B cell (primary cell): Measurements from ENCODE around the gene COMMD1. TPM values are rescaled to one million over a fixed set of nuclear protein-coding genes. Genes with fewer than 3 reads are reported as not detected.

Experiments
- ATAC-seq: fragments of 200-7000 bp; cut with Tn5 transposase; one replicate; pipeline ENCODE4 v1.10.0; 2021; ENCODE audit warnings: low read depth, mild to moderate bottlenecking, moderate number of reproducible peaks, moderate library complexity
- CTCF ChIA-PET: fragments of 350-600 bp; sonication (Branson Sonifier 250); formaldehyde crosslinking; loops from one replicate; lab custom pipeline; 2021; ENCODE audit warnings: antibody characterized with exemption, inconsistent platforms; lab: Charles Lee
- POLR2A ChIA-PET: fragments of 350-600 bp; sonication (Branson Sonifier 250); formaldehyde crosslinking; loops from one replicate; lab custom pipeline; 2021; ENCODE audit warnings: antibody characterized with exemption; lab: Charles Lee
- DNase-seq: peaks from one replicate; pipeline ENCODE4 v3.0.0; 2013
- H2AFZ ChIP-seq: 2 replicates; pipeline ENCODE4 v1.6.1; 2012; ENCODE audit warnings: mild to moderate bottlenecking, low read depth, low read length; ENCODE audit not compliant: insufficient read depth, poor library complexity, severe bottlenecking
- H3K27ac ChIP-seq, 2 donors: 1 replicate in 1 of 2; 2 replicates in 1 of 2; pipeline ENCODE4 v1.5.1; 2012 to 2013; ENCODE audit warnings: low read length in 2 of 2, mild to moderate bottlenecking in 2 of 2, moderate library complexity in 1 of 2
- H3K27me3 ChIP-seq, 4 experiments: fragments of 200-600 bp in 1 of 4; sonication (generic) in 1 of 4; replicated peaks in 1 of 4; 1 replicate in 2 of 4; 2 replicates in 2 of 4; pipeline versions ENCODE4 v1.6.1 to v1.7.0; 2013 to 2016; ENCODE audit warnings: low read length in 3 of 4, mild to moderate bottlenecking in 2 of 4, mixed read lengths in 1 of 4, moderate library complexity in 1 of 4; ENCODE audit not compliant: insufficient read depth in 4 of 4, control insufficient read depth in 3 of 4; ENCODE audit errors: control extremely low read depth in 1 of 4
- H3K36me3 ChIP-seq, 2 experiments: replicated peaks in 1 of 2; 1 replicate in 1 of 2; 2 replicates in 1 of 2; pipeline versions ENCODE4 v1.6.1 to v1.7.1; 2013; ENCODE audit warnings: low read length in 1 of 2; ENCODE audit not compliant: insufficient read depth in 2 of 2, control insufficient read depth in 1 of 2; ENCODE audit errors: control extremely low read depth in 1 of 2, extremely low read depth in 1 of 2
- H3K4me1 ChIP-seq, 2 donors: fragments of 200-600 bp in 1 of 2; sonication (generic) in 1 of 2; 1 replicate in 1 of 2; 2 replicates in 1 of 2; pipeline versions ENCODE4 v1.5.1 to v1.6.1; 2013 to 2017; ENCODE audit warnings: low read length in 2 of 2; ENCODE audit not compliant: control insufficient read depth in 2 of 2, insufficient read depth in 2 of 2
- H3K4me2 ChIP-seq: replicated peaks from 2 replicates; pipeline ENCODE3; 2012; ENCODE audit warnings: mild to moderate bottlenecking, low read depth, low read length; ENCODE audit not compliant: poor library complexity, severe bottlenecking
- H3K4me3 ChIP-seq, 5 experiments: fragments of 200-600 bp in 1 of 5; sonication (generic) in 1 of 5; 1 replicate in 3 of 5; 2 replicates in 2 of 5; pipeline versions ENCODE4 v1.5.1 to v1.7.0; 2011 to 2016; ENCODE audit warnings: low read length in 4 of 5, mild to moderate bottlenecking in 4 of 5, low read depth in 2 of 5, control low read depth in 1 of 5, moderate library complexity in 1 of 5; ENCODE audit not compliant: insufficient read depth in 1 of 5; ENCODE audit errors: control extremely low read depth in 1 of 5, extremely low read depth in 1 of 5
- H3K79me2 ChIP-seq: fragments of 200-600 bp; sonication (generic); one replicate; pipeline ENCODE4 v1.6.0; 2016; ENCODE audit warnings: low read length; ENCODE audit not compliant: control insufficient read depth, insufficient read depth
- H3K9ac ChIP-seq: fragments of 200-600 bp; sonication (generic); 2 replicates; pipeline ENCODE4 v1.6.1; 2017; ENCODE audit warnings: mild to moderate bottlenecking, low read length, moderate library complexity
- H3K9me3 ChIP-seq, 3 donors: one replicate each; pipeline versions ENCODE4 v1.6.1 to v1.7.1; 2013; ENCODE audit warnings: low read length in 2 of 3; ENCODE audit not compliant: control insufficient read depth in 2 of 3, insufficient read depth in 1 of 3; ENCODE audit errors: control extremely low read depth in 1 of 3
- H4K20me1 ChIP-seq: 2 replicates; pipeline ENCODE4 v1.6.0; 2012; ENCODE audit warnings: mild to moderate bottlenecking, low read length; ENCODE audit not compliant: insufficient read depth, control insufficient read depth, poor library complexity, severe bottlenecking
- H3K27ac Mint-ChIP-seq: one replicate; pipeline ENCODE4 v1.8.0; 2021; ENCODE audit warnings: mixed read lengths
- H3K27me3 Mint-ChIP-seq: one replicate; pipeline ENCODE4 v1.8.0; 2021; ENCODE audit warnings: mixed read lengths
- H3K4me1 Mint-ChIP-seq: one replicate; pipeline ENCODE4 v1.8.0; 2021; ENCODE audit warnings: mixed read lengths
- H3K4me3 Mint-ChIP-seq: one replicate; pipeline ENCODE4 v1.8.0; 2021; ENCODE audit warnings: mixed read lengths
- H3K9me3 Mint-ChIP-seq: one replicate; pipeline ENCODE4 v1.8.0; 2022; ENCODE audit warnings: mixed read lengths; ENCODE audit not compliant: insufficient read depth
- CTCF ChIP-seq: fragments of 200-600 bp; IDR thresholded peaks from one replicate; pipeline ENCODE4 v1.8.0; 2022; ENCODE audit warnings: antibody characterized with exemption, mild to moderate bottlenecking
- EZH2 ChIP-seq: IDR thresholded peaks from 2 replicates; pipeline ENCODE4 v1.6.1; 2012; ENCODE audit warnings: borderline replicate concordance, low read depth, mild to moderate bottlenecking, moderate library complexity, low read length; ENCODE audit not compliant: insufficient read depth, poor library complexity, severe bottlenecking
- WGBS: methylation state at CpG from one replicate; pipeline ENCODE4 v1.1.5; 2013; ENCODE audit warnings: missing lambda C conversion rate; ENCODE audit not compliant: insufficient coverage; 5-methylcytosine and 5-hydroxymethylcytosine counted together
- intact Hi-C: fragments of 100-400 bp; cut with micrococcal nuclease; formaldehyde crosslinking; loops from one replicate; pipeline ENCODE4 v1.10.0; 2022
- polyA plus RNA-seq: library from polyadenylated mRNA; depleted of rRNA; stranded (reverse); fragments of >200 nt; gene quantifications from 2 replicates; pipeline ENCODE4 v1.2.3, GENCODE V29; 2012
- total RNA-seq, 2 donors: library from RNA; stranded (reverse); fragments of 120-200 nt in 1 of 2; gene quantifications; 1 replicate in 1 of 2; 2 replicates in 1 of 2; pipeline versions ENCODE4 v1.2.3 to v1.2.4, GENCODE V29; 2013 to 2022

Gene COMMD1
- total and polyA plus RNA-seq, 2 donors (not counting 1 experiment from before 2014, with no cell fraction given) = 20.6 to 25.1 TPM

- Histone ChIP-seq H3K36me3 (no peaks in the 10 kb centered on the region), H3K4me2 (peak overlapping the region; percentile 34), H3K27me3 (no peaks in the 10 kb centered on the region), H4K20me1 (no peaks in the 10 kb centered on the region), H3K9ac (no peak overlapping the region), H3K9me3 (peaks cover 0 to 3% (median 0%) of the 10 kb centered on the region in 3 donors), H3K79me2 (peaks cover 3% of the 10 kb centered on the region), H2AFZ (no peak overlapping the region), H3K4me3 (no peak overlapping the region), H3K27ac (peak overlapping the region; percentile 56 to 64), H3K4me1 (peaks cover 33 to 43% of the 10 kb centered on the region in 2 donors)
- Mint-ChIP-seq H3K9me3 (peaks cover 5% of the 10 kb centered on the region), H3K4me3 (no peak overlapping the region), H3K27ac (peak overlapping the region; percentile 13), H3K27me3 (no peaks in the 10 kb centered on the region), H3K4me1 (peaks cover 43% of the 10 kb centered on the region)
- peak; percentile 36 for ATAC-seq
- no peak for TF ChIP-seq CTCF
- TF ChIP-seq EZH2 = no peak
- no CpG with 5 or more reads among the region's 5 CpGs for WGBS
- ChIA-PET CTCF (no interaction called here), POLR2A (no interaction called here)
- DNase-seq = peak; percentile 44
- intact Hi-C loops = loop anchor here (10.0 kb wide), 1 partner anchor 106 kb away; no protein-coding TSS in a partner anchor
Observed at GRCh38 chr2:62140426-62141141, 235.1 kb downstream of the COMMD1 start.

- Histone ChIP-seq H3K4me1 (peaks cover 38 to 48% of the 10 kb centered on the region in 2 donors), H3K36me3 (no peaks in the 10 kb centered on the region)
Observed at GRCh38 chr2:62141142-62141740, 235.8 kb downstream of the COMMD1 start.

More at GRCh38 chr2:62141142-62141740, 235.8 kb downstream of the COMMD1 start:
- Histone ChIP-seq H3K9ac (no peak overlapping the region), H4K20me1 (no peaks in the 10 kb centered on the region), H3K79me2 (no peaks in the 10 kb centered on the region), H3K9me3 (peaks cover 0 to 3% (median 0%) of the 10 kb centered on the region in 3 donors), H2AFZ (no peak overlapping the region), H3K27ac (peak overlapping the region; percentile 56 to 64), H3K4me2 (peak overlapping the region; percentile 34), H3K4me3 (no peak overlapping the region), H3K27me3 (no peaks in the 10 kb centered on the region)
- no CpG with 5 or more reads among the region's 2 CpGs for WGBS
- DNase-seq = peak; percentile 22
- Mint-ChIP-seq H3K27ac (peak overlapping the region; percentile 50), H3K4me1 (peaks cover 47% of the 10 kb centered on the region), H3K4me3 (no peak overlapping the region), H3K9me3 (peaks cover 5% of the 10 kb centered on the region), H3K27me3 (no peaks in the 10 kb centered on the region)
- ATAC-seq = no peak
- intact Hi-C loops = loop anchor here (10.0 kb wide), 1 partner anchor 106 kb away; no protein-coding TSS in a partner anchor
- ChIA-PET POLR2A (no interaction called here), CTCF (no interaction called here)
- TF ChIP-seq EZH2 (no peak), CTCF (no peak)
